Non-pigmented ciliary epithelial cell (primary cell): ENCODE data around the gene BACH2.
A peak's percentile ranks its signal among the peaks of the same experiment; 100 is the strongest.
"Not testable (repeated sequence)": the region's sequence is repeated elsewhere in the genome, so short reads cannot be mapped to it uniquely, and the experiment has no call there.

Source experiments
- DNase-seq: peaks from one replicate; pipeline ENCODE4 v3.0.0-alpha.2; 2010; ENCODE audit warnings: low read depth

BACH2 gene

GRCh38 chr6:90209527-90209926, 87.1 kb downstream of the BACH2 start:
- DNase-seq, result no peak

- not testable (repeated sequence) for DNase-seq
Observed at GRCh38 chr6:90208690-90209089, 88.0 kb downstream of the BACH2 start.

- DNase-seq, result no peak
Observed at GRCh38 chr6:90204327-90205056, 92.2 kb downstream of the BACH2 start.

- no peak for DNase-seq
Observed at GRCh38 chr6:90203672-90204071, 93.0 kb downstream of the BACH2 start.

- no peak for DNase-seq
Observed at GRCh38 chr6:90202156-90202555, 94.5 kb downstream of the BACH2 start.

- no peak for DNase-seq
Observed at GRCh38 chr6:90199900-90200299, 96.7 kb downstream of the BACH2 start.

GRCh38 chr6:90198758-90199425, 97.8 kb downstream of the BACH2 start:
- no peak for DNase-seq

- no peak for DNase-seq
Observed at GRCh38 chr6:90197854-90198496, 98.7 kb downstream of the BACH2 start.

- no peak for DNase-seq
Observed at GRCh38 chr6:90195094-90195829, 101.4 kb downstream of the BACH2 start.

GRCh38 chr6:90194371-90194841, 102.2 kb downstream of the BACH2 start:
- peak; percentile 72 for DNase-seq

- DNase-seq, result no peak
Observed at GRCh38 chr6:90193359-90193758, 103.3 kb downstream of the BACH2 start.

- no peak for DNase-seq
Observed at GRCh38 chr6:90192857-90193256, 103.8 kb downstream of the BACH2 start.

- DNase-seq, result no peak
Observed at GRCh38 chr6:90190752-90191395, 105.8 kb downstream of the BACH2 start.

GRCh38 chr6:90190131-90190530, 106.5 kb downstream of the BACH2 start:
- no peak for DNase-seq

- no peak for DNase-seq
Observed at GRCh38 chr6:90187437-90188121, 109.1 kb downstream of the BACH2 start.

- DNase-seq, result no peak
Observed at GRCh38 chr6:90186637-90187371, 109.8 kb downstream of the BACH2 start.

GRCh38 chr6:90186026-90186425, 110.6 kb downstream of the BACH2 start:
- no peak for DNase-seq

- DNase-seq, result peak; percentile 46
Observed at GRCh38 chr6:90184334-90185298, 112.0 kb downstream of the BACH2 start.

- DNase-seq, result no peak
Observed at GRCh38 chr6:90183587-90184333, 112.9 kb downstream of the BACH2 start.
